PC-3 (cell line): Measurements from ENCODE around the gene MARCHF5.

Experiments
- CTCF ChIP-seq: fragments of 300-600 bp; sonication (generic); conservative IDR thresholded peaks from 2 replicates; pipeline ENCODE4 v1.5.1; 2017; ENCODE audit warnings: antibody characterized with exemption, low read depth, mild to moderate bottlenecking, low read length
- EZH2 ChIP-seq: fragments of 300-600 bp; sonication (generic); IDR thresholded peaks from one replicate; pipeline ENCODE4 v1.6.1; 2017; ENCODE audit warnings: antibody characterized with exemption, mild to moderate bottlenecking, low read length; ENCODE audit not compliant: unreplicated experiment
- EZH2phosphoT487 ChIP-seq: fragments of 300-600 bp; sonication (generic); IDR thresholded peaks from 2 replicates; pipeline ENCODE4 v1.6.1; 2018; ENCODE audit warnings: mild to moderate bottlenecking, antibody characterized with exemption, low read length, borderline replicate concordance

- no peak for TF ChIP-seq CTCF
- no peak for TF ChIP-seq EZH2
- TF ChIP-seq EZH2phosphoT487 = no peak
These were observed 14.4 kb downstream of the MARCHF5 start for GRCh38 chr10:92305133-92306072.
